ENCODE data around the gene PCBP3.
"Not testable (repeated sequence)": the region's sequence is repeated elsewhere in the genome, so short reads cannot be mapped to it uniquely, and the experiment has no call there.

DNA sequence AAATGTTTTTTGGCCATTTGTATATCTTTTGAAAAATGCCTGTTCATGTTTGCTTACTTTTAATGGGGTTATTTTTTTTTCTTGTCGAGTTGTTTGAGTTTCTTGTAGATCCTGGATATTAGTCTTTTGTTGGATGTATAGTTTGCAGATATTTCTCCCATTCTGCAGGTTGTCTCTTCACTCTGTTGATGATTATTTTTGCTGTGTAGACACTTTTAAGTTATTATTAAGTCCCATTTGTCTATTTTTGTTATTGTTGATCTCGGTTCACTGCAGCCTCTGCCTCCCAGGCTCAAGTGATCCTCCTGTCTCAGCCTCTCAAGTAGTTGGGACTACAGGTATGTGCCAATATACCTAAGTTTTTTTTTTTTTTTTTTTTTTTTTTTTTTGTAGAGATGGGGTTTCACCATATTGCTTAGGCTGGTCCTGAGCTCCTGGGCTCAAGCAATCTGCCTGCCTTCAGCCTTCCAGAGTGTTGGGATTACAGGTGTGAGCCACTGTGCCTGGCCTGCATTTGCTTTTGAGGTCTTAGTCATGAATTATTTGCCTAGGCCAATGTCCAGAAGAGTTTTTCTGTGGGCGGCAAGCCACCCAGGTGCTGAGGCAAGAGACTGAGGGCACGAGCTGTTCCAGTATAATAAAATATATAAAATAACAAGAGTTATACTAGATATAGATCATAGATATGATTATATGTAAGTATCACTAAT, 18.5 kb downstream of the PCBP3 start:
- TF ChIP-seq, protein P1, sequence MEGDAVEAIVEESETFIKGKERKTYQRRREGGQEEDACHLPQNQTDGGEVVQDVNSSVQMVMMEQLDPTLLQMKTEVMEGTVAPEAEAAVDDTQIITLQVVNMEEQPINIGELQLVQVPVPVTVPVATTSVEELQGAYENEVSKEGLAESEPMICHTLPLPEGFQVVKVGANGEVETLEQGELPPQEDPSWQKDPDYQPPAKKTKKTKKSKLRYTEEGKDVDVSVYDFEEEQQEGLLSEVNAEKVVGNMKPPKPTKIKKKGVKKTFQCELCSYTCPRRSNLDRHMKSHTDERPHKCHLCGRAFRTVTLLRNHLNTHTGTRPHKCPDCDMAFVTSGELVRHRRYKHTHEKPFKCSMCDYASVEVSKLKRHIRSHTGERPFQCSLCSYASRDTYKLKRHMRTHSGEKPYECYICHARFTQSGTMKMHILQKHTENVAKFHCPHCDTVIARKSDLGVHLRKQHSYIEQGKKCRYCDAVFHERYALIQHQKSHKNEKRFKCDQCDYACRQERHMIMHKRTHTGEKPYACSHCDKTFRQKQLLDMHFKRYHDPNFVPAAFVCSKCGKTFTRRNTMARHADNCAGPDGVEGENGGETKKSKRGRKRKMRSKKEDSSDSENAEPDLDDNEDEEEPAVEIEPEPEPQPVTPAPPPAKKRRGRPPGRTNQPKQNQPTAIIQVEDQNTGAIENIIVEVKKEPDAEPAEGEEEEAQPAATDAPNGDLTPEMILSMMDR (IDR thresholded peaks at IDR 0.05; ENCODE audit: insufficient read depth, low read length, poor library complexity, severe bottlenecking): not testable (repeated sequence)
- TF ChIP-seq EZH2phosphoT487 (conservative IDR thresholded peaks at IDR 0.05; ENCODE audit: low read length): not testable (repeated sequence)

Measured in SU-DHL-6 (cell line).